Calu3 (cell line): ENCODE results near the gene PGM2L1. TPM values are rescaled to one million over a fixed set of nuclear protein-coding genes. Genes with fewer than 3 reads are reported as not detected.
A peak's percentile ranks its signal among the peaks of the same experiment; 100 is the strongest.

ENCODE experiments used
- BruUV-seq: library from RNA; stranded (reverse); fragments of 400-500 nt; replicated peaks from 2 replicates; lab custom pipeline; 2021; lab: Mats Ljungman, UMichigan
- CTCF ChIA-PET: fragments of 300-600 bp; sonication (Branson Sonifier 250); formaldehyde crosslinking; loops from one replicate; lab custom pipeline; 2022; ENCODE audit warnings: antibody characterized with exemption; lab: Charles Lee
- DNase-seq: peaks from one replicate; pipeline ENCODE4 v3.0.0; 2022
- H3K27ac Mint-ChIP-seq: one replicate; pipeline ENCODE4 v1.8.0; 2022; ENCODE audit warnings: mixed read lengths; ENCODE audit not compliant: unreplicated experiment
- H3K27me3 Mint-ChIP-seq: one replicate; pipeline ENCODE4 v1.8.0; 2022; ENCODE audit warnings: mixed read lengths; ENCODE audit not compliant: unreplicated experiment
- H3K36me3 Mint-ChIP-seq: one replicate; pipeline ENCODE4 v1.8.0; 2022; ENCODE audit warnings: mild to moderate bottlenecking, moderate library complexity, mixed read lengths; ENCODE audit not compliant: insufficient read depth, unreplicated experiment
- H3K4me1 Mint-ChIP-seq: one replicate; pipeline ENCODE4 v1.8.0; 2022; ENCODE audit warnings: mild to moderate bottlenecking, low read depth, mixed read lengths; ENCODE audit not compliant: unreplicated experiment
- H3K4me3 Mint-ChIP-seq: one replicate; pipeline ENCODE4 v1.8.0; 2022; ENCODE audit warnings: mild to moderate bottlenecking, low read depth, moderate library complexity, mixed read lengths; ENCODE audit not compliant: unreplicated experiment
- H3K9me3 Mint-ChIP-seq: one replicate; pipeline ENCODE4 v1.8.0; 2022; ENCODE audit warnings: low read depth, mixed read lengths; ENCODE audit not compliant: unreplicated experiment
- CTCF ChIP-seq: fragments of 200-600 bp; IDR thresholded peaks from one replicate; pipeline ENCODE4 v1.8.0; 2022; ENCODE audit warnings: antibody characterized with exemption; ENCODE audit not compliant: unreplicated experiment
- intact Hi-C: fragments of 100-400 bp; cut with micrococcal nuclease; formaldehyde crosslinking; loops from one replicate; pipeline ENCODE4 v1.10.0; 2022; ENCODE audit not compliant: unreplicated experiment
- total RNA-seq: library from RNA; stranded (reverse); gene quantifications from 2 replicates; pipeline ENCODE4 v1.2.3, GENCODE V29; 2022

The PGM2L1 gene
- total RNA-seq, 1 experiment from 2014 or later, result 7.2 TPM

- Mint-ChIP-seq H3K4me1 (no peaks in the 10 kb centered on the region), H3K27ac (no peak overlapping the region), H3K4me3 (no peak overlapping the region), H3K27me3 (peaks cover 36% of the 10 kb centered on the region), H3K9me3 (peaks cover 2% of the 10 kb centered on the region), H3K36me3 (no peaks in the 10 kb centered on the region)
- no peak for TF ChIP-seq CTCF
- intact Hi-C loops, result no loop called here
- no peak for DNase-seq
- CTCF ChIA-PET, result no interaction called here
- no TSS peak for BruUV-seq
Observed at GRCh38 chr11:74297484-74297883, 100.7 kb downstream of the PGM2L1 start.

GRCh38 chr11:74288911-74289310 lies 109.3 kb downstream of the PGM2L1 start:
- Mint-ChIP-seq H3K27ac (no peak overlapping the region), H3K9me3 (no peaks in the 10 kb centered on the region), H3K27me3 (peaks cover 24% of the 10 kb centered on the region), H3K4me1 (no peaks in the 10 kb centered on the region), H3K36me3 (no peaks in the 10 kb centered on the region), H3K4me3 (no peak overlapping the region)
- CTCF ChIA-PET, result no interaction called here
- intact Hi-C loops, result no loop called here
- no TSS peak for BruUV-seq
- DNase-seq, result no peak
- no peak for TF ChIP-seq CTCF

GRCh38 chr11:74288161-74288560 lies 110.1 kb downstream of the PGM2L1 start:
- H3K9me3 Mint-ChIP-seq, result no peaks in the 10 kb centered on the region
- H3K27me3 Mint-ChIP-seq, result peaks cover 16% of the 10 kb centered on the region
- TF ChIP-seq CTCF, result no peak
- no peak overlapping the region for H3K4me3 Mint-ChIP-seq
- BruUV-seq, result no TSS peak
- H3K36me3 Mint-ChIP-seq, result no peaks in the 10 kb centered on the region
- intact Hi-C loops, result no loop called here
- no peaks in the 10 kb centered on the region for H3K4me1 Mint-ChIP-seq
- peak; percentile 7 for DNase-seq
- H3K27ac Mint-ChIP-seq, result no peak overlapping the region
- CTCF ChIA-PET, result no interaction called here

GRCh38 chr11:74284466-74284865 lies 113.8 kb downstream of the PGM2L1 start:
- BruUV-seq, result no TSS peak
- Mint-ChIP-seq H3K36me3 (no peaks in the 10 kb centered on the region), H3K27me3 (no peaks in the 10 kb centered on the region), H3K4me1 (no peaks in the 10 kb centered on the region), H3K27ac (no peak overlapping the region), H3K9me3 (no peaks in the 10 kb centered on the region), H3K4me3 (no peak overlapping the region)
- CTCF ChIA-PET, result interaction anchor here (0.6 kb wide), 1 partner anchor 546 kb away, joined by 3 read pairs; no protein-coding TSS in a partner anchor
- intact Hi-C loops, result no loop called here
- DNase-seq, result no peak
- no peak for TF ChIP-seq CTCF
